ENCODE measurements around the gene DCLRE1B. TPM values are rescaled to one million over a fixed set of nuclear protein-coding genes. Genes with fewer than 3 reads are reported as not detected.
"Not testable (repeated sequence)": the region's sequence is repeated elsewhere in the genome, so short reads cannot be mapped to it uniquely, and the experiment has no call there.

DCLRE1B gene
- total and polyA plus RNA-seq, 9 of the 15 experiments (the other 6 are each of a cell fraction or from before 2014, with no cell fraction given): 10.6 to 28.8 (median 17.2) TPM

DNA sequence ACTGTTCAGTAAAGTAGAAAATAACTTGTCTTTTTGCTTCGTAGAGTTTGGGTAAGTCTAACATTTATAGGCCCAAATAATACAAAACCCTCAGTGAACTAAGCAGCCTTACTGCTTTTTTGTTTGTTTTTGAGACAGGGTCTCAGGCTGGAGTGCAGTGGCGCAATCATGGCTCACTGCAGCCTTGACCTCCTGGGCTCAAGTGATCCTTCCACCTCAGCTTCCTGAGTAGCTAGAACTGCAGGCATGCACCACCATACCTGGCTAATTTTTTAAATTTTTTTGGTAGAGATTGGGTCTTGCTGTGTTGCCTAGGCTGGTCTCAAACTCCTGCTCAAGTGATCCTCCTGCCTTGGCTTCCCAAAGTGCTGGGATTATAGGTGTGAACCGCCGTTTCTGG is 43.0 kb downstream of the DCLRE1B start:
- peaks cover 93% of the 10 kb centered on the region for H3K79me2 ChIP-seq (ENCODE audit: control insufficient read depth, insufficient read depth, low read length)
- intact Hi-C loops (cut with micrococcal nuclease): loop anchor here (1.0 to 5.0 kb wide), 2 partner anchors 18 to 111 kb away; no protein-coding TSS in a partner anchor
- CTCF ChIA-PET (ENCODE audit: low intra/inter-chr PET ratio): interaction anchor here (0.6 to 0.7 kb wide), 3 partner anchors 9 to 111 kb away, joined by 3 to 5 read pairs (median 3); no protein-coding TSS in a partner anchor
- H3K9ac ChIP-seq (ENCODE audit: insufficient read depth in 1 of 2, low read depth in 2 of 2, low read length in 2 of 2): peak overlapping the region in 1 of 2 experiments; percentile 21; a peak in 1 of 4 replicates
- H3K36me3 ChIP-seq (ENCODE audit: control insufficient read depth, insufficient read depth, low read length): peaks cover 35% of the 10 kb centered on the region; the same call in 2 of the 3 replicates
- H3K27me3 ChIP-seq (ENCODE audit: control insufficient read depth in 2 of 2, insufficient read depth in 2 of 2, low read length in 2 of 2); DNase-seq (ENCODE audit: extremely low read depth in 1 of 4, low spot score in 3 of 4); FAIRE-seq; H3K9me3 ChIP-seq (replicated peaks; ENCODE audit: control insufficient read depth, insufficient read depth, low read depth, low read length); H4K20me1 ChIP-seq (replicated peaks; ENCODE audit: control insufficient read depth, insufficient read depth, low read length); BruUV-seq (replicated peaks); H3K4me3 ChIP-seq; in situ Hi-C loops (cut with MboI); H2AFZ ChIP-seq (ENCODE audit: low read depth, low read length); H3K9me1 ChIP-seq (ENCODE audit: control insufficient read depth, insufficient read depth, low read length): not testable (repeated sequence)
- peaks cover 11 to 27% of the 10 kb centered on the region in 2 experiments; a peak in 4 of 5 replicates for H3K4me1 ChIP-seq (replicated peaks in 1 of 2; ENCODE audit: control insufficient read depth in 2 of 2, insufficient read depth in 2 of 2, low read length in 2 of 2)
- 0 out of 2 replicates have a peak overlapping the region, but pooled peaks have one; percentile 4 for H3K4me2 ChIP-seq (ENCODE audit: insufficient read depth, low read length)
- peak overlapping the region; percentile 44; the same call in 1 of the 3 replicates for H3K27ac ChIP-seq (ENCODE audit: extremely low read depth, low read depth, low read length)
- WGBS (ENCODE audit: insufficient coverage, low coverage, missing lambda C conversion rate): 49% methylated on average over 4 of the region's 4 CpGs
- POLR2A ChIA-PET: interaction anchor here (0.6 to 5.3 kb wide), 5 partner anchors 11 to 843 kb away, joined by 3 to 65 read pairs (median 5); partner anchors contain the start of gene HIPK1
- TF ChIP-seq CEBPG (CRISPR knock-in tag; IDR thresholded peaks at IDR 0.05) (peak; percentile 56; the same call in 1 of the 2 replicates), CEBPG (tag; conservative IDR thresholded peaks at IDR 0.05 in 1 of 2, IDR thresholded peaks at IDR 0.05 in 1 of 2) (peak; percentile 30 to 36; a peak in 2 of 4 replicates), CEBPB (tag; IDR thresholded peaks at IDR 0.05) (peak; percentile 90)
- peak; percentile 71 for ATAC-seq

DNA sequence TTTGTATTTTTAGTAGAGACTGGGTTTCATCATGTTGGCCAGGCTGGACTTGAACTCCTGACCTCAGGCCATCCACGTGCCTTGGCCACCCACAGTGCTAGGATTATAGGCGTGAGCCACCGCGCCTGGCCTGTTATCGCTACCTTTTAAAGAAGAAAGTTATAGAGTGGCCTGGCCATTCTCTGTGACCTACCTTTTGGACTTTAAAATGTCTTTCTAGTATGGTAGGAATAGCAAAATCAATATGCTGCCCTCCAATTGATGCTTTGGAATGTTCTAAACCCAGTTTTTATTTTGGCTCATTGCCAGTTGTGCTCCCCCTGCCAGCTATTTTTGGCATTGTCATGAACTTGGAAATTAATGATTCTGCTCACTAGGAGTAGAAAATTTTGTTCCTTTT is 43.9 kb downstream of the DCLRE1B start:
- H3K4me3 ChIP-seq: no peak overlapping the region
- H3K79me2 ChIP-seq (ENCODE audit: control insufficient read depth, insufficient read depth, low read length): peaks cover 87% of the 10 kb centered on the region
- POLR2A ChIA-PET: interaction anchor here (1.2 to 5.3 kb wide), 2 partner anchors 10 to 19 kb away, joined by 3 to 65 read pairs; partner anchors contain the start of gene HIPK1
- ATAC-seq (peak; percentile 65), FAIRE-seq (peak; percentile 67), DNase-seq (ENCODE audit: extremely low read depth in 1 of 4, low spot score in 3 of 4) (peak; percentile 63 to 78 (median 66))
- 7% methylated on average over 5 of the region's 5 CpGs for WGBS (ENCODE audit: insufficient coverage, low coverage, missing lambda C conversion rate)
- 0 out of 4 replicates have a peak overlapping the region, but pooled peaks of 1 of the 2 experiments have one; percentile 8 for H3K9ac ChIP-seq (ENCODE audit: insufficient read depth in 1 of 2, low read depth in 2 of 2, low read length in 2 of 2)
- peaks cover 11 to 27% of the 10 kb centered on the region in 2 experiments; a peak in 4 of 5 replicates for H3K4me1 ChIP-seq (replicated peaks in 1 of 2; ENCODE audit: control insufficient read depth in 2 of 2, insufficient read depth in 2 of 2, low read length in 2 of 2)
- no peaks in the 10 kb centered on the region for H3K27me3 ChIP-seq (ENCODE audit: control insufficient read depth in 2 of 2, insufficient read depth in 2 of 2, low read length in 2 of 2)
- H2AFZ ChIP-seq (ENCODE audit: low read depth, low read length): no peak overlapping the region
- peak overlapping the region; percentile 20; the same call in 1 of the 2 replicates for H3K4me2 ChIP-seq (ENCODE audit: insufficient read depth, low read length)
- no TSS peak for BruUV-seq (replicated peaks)
- peaks cover 34% of the 10 kb centered on the region; the same call in 2 of the 3 replicates for H3K36me3 ChIP-seq (ENCODE audit: control insufficient read depth, insufficient read depth, low read length)
- peak overlapping the region; percentile 44; the same call in 2 of the 3 replicates for H3K27ac ChIP-seq (ENCODE audit: extremely low read depth, low read depth, low read length)
- H3K9me3 ChIP-seq (replicated peaks; ENCODE audit: control insufficient read depth, insufficient read depth, low read depth, low read length): no peaks in the 10 kb centered on the region
- no peaks in the 10 kb centered on the region for H4K20me1 ChIP-seq (replicated peaks; ENCODE audit: control insufficient read depth, insufficient read depth, low read length)
- intact Hi-C loops (cut with micrococcal nuclease): loop anchor here (5.0 kb wide), 1 partner anchor 112 kb away; no protein-coding TSS in a partner anchor
- in situ Hi-C loops (cut with MboI): no loop called here
- H3K9me1 ChIP-seq (ENCODE audit: control insufficient read depth, insufficient read depth, low read length): no peaks in the 10 kb centered on the region
- CTCF ChIA-PET (ENCODE audit: low intra/inter-chr PET ratio): interaction anchor here (0.6 kb wide), 2 partner anchors 8 to 558 kb away, joined by 3 read pairs; no protein-coding TSS in a partner anchor
- TF ChIP-seq, protein P1, sequence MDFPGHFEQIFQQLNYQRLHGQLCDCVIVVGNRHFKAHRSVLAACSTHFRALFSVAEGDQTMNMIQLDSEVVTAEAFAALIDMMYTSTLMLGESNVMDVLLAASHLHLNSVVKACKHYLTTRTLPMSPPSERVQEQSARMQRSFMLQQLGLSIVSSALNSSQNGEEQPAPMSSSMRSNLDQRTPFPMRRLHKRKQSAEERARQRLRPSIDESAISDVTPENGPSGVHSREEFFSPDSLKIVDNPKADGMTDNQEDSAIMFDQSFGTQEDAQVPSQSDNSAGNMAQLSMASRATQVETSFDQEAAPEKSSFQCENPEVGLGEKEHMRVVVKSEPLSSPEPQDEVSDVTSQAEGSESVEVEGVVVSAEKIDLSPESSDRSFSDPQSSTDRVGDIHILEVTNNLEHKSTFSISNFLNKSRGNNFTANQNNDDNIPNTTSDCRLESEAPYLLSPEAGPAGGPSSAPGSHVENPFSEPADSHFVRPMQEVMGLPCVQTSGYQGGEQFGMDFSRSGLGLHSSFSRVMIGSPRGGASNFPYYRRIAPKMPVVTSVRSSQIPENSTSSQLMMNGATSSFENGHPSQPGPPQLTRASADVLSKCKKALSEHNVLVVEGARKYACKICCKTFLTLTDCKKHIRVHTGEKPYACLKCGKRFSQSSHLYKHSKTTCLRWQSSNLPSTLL (IDR thresholded peaks at IDR 0.05): no peak
- TF ChIP-seq MCM5 (IDR thresholded peaks at IDR 0.05; ENCODE audit: low read depth) (no peak), ZNF253 (CRISPR knock-in tag; conservative IDR thresholded peaks at IDR 0.05) (no peak), SNIP1 (IDR thresholded peaks at IDR 0.05; ENCODE audit: low read depth) (no peak), HDAC2 (IDR thresholded peaks at IDR 0.05) (0 out of 2 replicates have a peak, but pooled peaks have one; percentile 39), SMARCE1 (IDR thresholded peaks at IDR 0.05) (peak; percentile 45; the same call in 1 of the 2 replicates), MEIS2 (IDR thresholded peaks at IDR 0.05; ENCODE audit: partially characterized antibody) (no peak)
- TF ChIP-seq, protein P2, sequence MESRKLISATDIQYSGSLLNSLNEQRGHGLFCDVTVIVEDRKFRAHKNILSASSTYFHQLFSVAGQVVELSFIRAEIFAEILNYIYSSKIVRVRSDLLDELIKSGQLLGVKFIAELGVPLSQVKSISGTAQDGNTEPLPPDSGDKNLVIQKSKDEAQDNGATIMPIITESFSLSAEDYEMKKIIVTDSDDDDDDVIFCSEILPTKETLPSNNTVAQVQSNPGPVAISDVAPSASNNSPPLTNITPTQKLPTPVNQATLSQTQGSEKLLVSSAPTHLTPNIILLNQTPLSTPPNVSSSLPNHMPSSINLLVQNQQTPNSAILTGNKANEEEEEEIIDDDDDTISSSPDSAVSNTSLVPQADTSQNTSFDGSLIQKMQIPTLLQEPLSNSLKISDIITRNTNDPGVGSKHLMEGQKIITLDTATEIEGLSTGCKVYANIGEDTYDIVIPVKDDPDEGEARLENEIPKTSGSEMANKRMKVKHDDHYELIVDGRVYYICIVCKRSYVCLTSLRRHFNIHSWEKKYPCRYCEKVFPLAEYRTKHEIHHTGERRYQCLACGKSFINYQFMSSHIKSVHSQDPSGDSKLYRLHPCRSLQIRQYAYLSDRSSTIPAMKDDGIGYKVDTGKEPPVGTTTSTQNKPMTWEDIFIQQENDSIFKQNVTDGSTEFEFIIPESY (CRISPR knock-in tag; IDR thresholded peaks at IDR 0.05): peak; percentile 84

Data from K562 (cell line).